ENCODE results near the gene ARHGDIB. TPM values are rescaled to one million over a fixed set of nuclear protein-coding genes. Genes with fewer than 3 reads are reported as not detected.

ARHGDIB gene
- total and polyA plus RNA-seq, 2 of the 4 experiments (the other 2 are of a cell fraction), result 24.9 to 30.7 TPM

DNA sequence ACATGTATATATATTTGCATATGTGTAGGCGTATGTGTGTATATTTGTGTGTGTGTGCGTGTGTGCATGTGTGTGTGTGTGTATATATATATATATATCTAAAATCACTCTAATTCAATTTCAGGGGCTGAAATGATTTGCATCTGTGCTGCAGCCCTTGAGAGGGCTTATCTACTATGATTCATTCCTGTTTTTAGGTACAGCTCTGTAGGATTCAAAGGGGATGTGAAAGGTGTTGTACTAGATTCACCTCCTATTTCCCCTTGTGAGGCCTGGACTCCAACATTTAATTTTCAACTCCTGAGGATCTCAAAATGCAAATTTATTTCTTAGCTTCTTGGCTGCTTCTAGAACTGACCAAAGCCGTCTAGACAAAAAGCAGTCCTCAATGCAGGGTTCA is 34.1 kb downstream of the ARHGDIB start:
- H4K91ac ChIP-seq (ENCODE audit: insufficient read depth, low read depth, low read length), result no peak overlapping the region
- no peak for DNase-seq
- no peak overlapping the region for H3K18ac ChIP-seq (ENCODE audit: low read depth, low read length)
- no peak overlapping the region for H2BK20ac ChIP-seq (ENCODE audit: low read depth, low read length)
- H2BK120ac ChIP-seq (ENCODE audit: low read depth, low read length), result no peak overlapping the region
- no peak for ATAC-seq (ENCODE audit: low read depth)
- H3K4me1 ChIP-seq (ENCODE audit: control insufficient read depth, insufficient read depth, low read length), result peaks cover 4% of the 10 kb centered on the region
- H3K23ac ChIP-seq (ENCODE audit: low read depth, low read length), result no peak overlapping the region
- TF ChIP-seq POLR2A (IDR thresholded peaks at IDR 0.05; ENCODE audit: low read depth, low read length), result no peak
- no peak for TF ChIP-seq CHD1 (IDR thresholded peaks at IDR 0.05; ENCODE audit: low read depth, low read length)
- TF ChIP-seq CEBPB (IDR thresholded peaks at IDR 0.05; ENCODE audit: low read depth, low read length), result no peak
- no peak for TF ChIP-seq NFE2L2 (IDR thresholded peaks at IDR 0.05; ENCODE audit: low read depth, low read length)
- TF ChIP-seq RFX5 (IDR thresholded peaks at IDR 0.05; ENCODE audit: low read depth, low read length), result no peak
- TF ChIP-seq, protein P1, sequence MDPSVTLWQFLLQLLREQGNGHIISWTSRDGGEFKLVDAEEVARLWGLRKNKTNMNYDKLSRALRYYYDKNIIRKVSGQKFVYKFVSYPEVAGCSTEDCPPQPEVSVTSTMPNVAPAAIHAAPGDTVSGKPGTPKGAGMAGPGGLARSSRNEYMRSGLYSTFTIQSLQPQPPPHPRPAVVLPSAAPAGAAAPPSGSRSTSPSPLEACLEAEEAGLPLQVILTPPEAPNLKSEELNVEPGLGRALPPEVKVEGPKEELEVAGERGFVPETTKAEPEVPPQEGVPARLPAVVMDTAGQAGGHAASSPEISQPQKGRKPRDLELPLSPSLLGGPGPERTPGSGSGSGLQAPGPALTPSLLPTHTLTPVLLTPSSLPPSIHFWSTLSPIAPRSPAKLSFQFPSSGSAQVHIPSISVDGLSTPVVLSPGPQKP (IDR thresholded peaks at IDR 0.05; ENCODE audit: borderline replicate concordance, low read depth, low read length), result no peak
- TF ChIP-seq BHLHE40 (IDR thresholded peaks at IDR 0.05; ENCODE audit: low read depth, low read length), result no peak
- TF ChIP-seq, protein P2, sequence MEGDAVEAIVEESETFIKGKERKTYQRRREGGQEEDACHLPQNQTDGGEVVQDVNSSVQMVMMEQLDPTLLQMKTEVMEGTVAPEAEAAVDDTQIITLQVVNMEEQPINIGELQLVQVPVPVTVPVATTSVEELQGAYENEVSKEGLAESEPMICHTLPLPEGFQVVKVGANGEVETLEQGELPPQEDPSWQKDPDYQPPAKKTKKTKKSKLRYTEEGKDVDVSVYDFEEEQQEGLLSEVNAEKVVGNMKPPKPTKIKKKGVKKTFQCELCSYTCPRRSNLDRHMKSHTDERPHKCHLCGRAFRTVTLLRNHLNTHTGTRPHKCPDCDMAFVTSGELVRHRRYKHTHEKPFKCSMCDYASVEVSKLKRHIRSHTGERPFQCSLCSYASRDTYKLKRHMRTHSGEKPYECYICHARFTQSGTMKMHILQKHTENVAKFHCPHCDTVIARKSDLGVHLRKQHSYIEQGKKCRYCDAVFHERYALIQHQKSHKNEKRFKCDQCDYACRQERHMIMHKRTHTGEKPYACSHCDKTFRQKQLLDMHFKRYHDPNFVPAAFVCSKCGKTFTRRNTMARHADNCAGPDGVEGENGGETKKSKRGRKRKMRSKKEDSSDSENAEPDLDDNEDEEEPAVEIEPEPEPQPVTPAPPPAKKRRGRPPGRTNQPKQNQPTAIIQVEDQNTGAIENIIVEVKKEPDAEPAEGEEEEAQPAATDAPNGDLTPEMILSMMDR (conservative IDR thresholded peaks at IDR 0.05; ENCODE audit: low read depth, low read length), result no peak
- TF ChIP-seq, protein P3, sequence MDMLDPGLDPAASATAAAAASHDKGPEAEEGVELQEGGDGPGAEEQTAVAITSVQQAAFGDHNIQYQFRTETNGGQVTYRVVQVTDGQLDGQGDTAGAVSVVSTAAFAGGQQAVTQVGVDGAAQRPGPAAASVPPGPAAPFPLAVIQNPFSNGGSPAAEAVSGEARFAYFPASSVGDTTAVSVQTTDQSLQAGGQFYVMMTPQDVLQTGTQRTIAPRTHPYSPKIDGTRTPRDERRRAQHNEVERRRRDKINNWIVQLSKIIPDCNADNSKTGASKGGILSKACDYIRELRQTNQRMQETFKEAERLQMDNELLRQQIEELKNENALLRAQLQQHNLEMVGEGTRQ (IDR thresholded peaks at IDR 0.05; ENCODE audit: low read depth, low read length), result no peak
- TF ChIP-seq MXI1 (IDR thresholded peaks at IDR 0.05; ENCODE audit: borderline replicate concordance, low read depth, low read length), result no peak
- H4K8ac ChIP-seq (ENCODE audit: low read depth in 2 of 2, low read length in 2 of 2), result no peak overlapping the region
- H2BK15ac ChIP-seq (ENCODE audit: low read depth, low read length), result no peak overlapping the region
- no peak overlapping the region for H3K56ac ChIP-seq (ENCODE audit: extremely low read depth, insufficient read depth, low read length)
- no peak overlapping the region for H3K27ac ChIP-seq (ENCODE audit: insufficient read depth, low read length)
- in situ Hi-C loops (cut with MboI; ENCODE audit: low sequenced_read_pairs) (no loop called here), dilution Hi-C loops (cut with HindIII; ENCODE audit: low sequenced_read_pairs, unreplicated experiment) (no loop called here), intact Hi-C loops (cut with micrococcal nuclease) (no loop called here)
- ChIA-PET POLR2A (ENCODE audit: unreplicated experiment) (no interaction called here), CTCF (no interaction called here)
- no peak overlapping the region for H3K4ac ChIP-seq (ENCODE audit: low read depth, low read length)
- no peaks in the 10 kb centered on the region for H3K27me3 ChIP-seq (ENCODE audit: control insufficient read depth, insufficient read depth, low read length)
- H3K9me3 ChIP-seq (ENCODE audit: control insufficient read depth, insufficient read depth, low read length), result no peaks in the 10 kb centered on the region
- no peaks in the 10 kb centered on the region for H3K79me1 ChIP-seq (ENCODE audit: low read depth in 1 of 2, low read length in 2 of 2)
- 100% methylated on average over 1 of the region's 3 CpGs; no CpG with 5 or more reads in 1 of the 2 experiments for WGBS, 2 experiments (ENCODE audit: extremely low coverage in 2 of 2, insufficient read length in 1 of 2)
- H3K9ac ChIP-seq (ENCODE audit: low read depth, low read length), result no peak overlapping the region
- H2AFZ ChIP-seq (replicated peaks; ENCODE audit: low read length, poor library complexity), result no peak overlapping the region
- H2AK9ac ChIP-seq (replicated peaks; ENCODE audit: low read depth, low read length, poor library complexity), result no peak overlapping the region
- no peaks in the 10 kb centered on the region for H3K36me3 ChIP-seq (ENCODE audit: control insufficient read depth, insufficient read depth, low read length)
- H3K4me2 ChIP-seq (ENCODE audit: low read depth, low read length), result no peak overlapping the region
- H4K20me1 ChIP-seq (ENCODE audit: insufficient read depth, low read length), result no peaks in the 10 kb centered on the region
- H3K4me3 ChIP-seq (ENCODE audit: insufficient read depth, low read depth, low read length), result no peak overlapping the region
- H4K5ac ChIP-seq (ENCODE audit: low read depth, low read length), result no peak overlapping the region
- H2AK5ac ChIP-seq (ENCODE audit: low read depth, low read length), result no peak overlapping the region
- no peak overlapping the region for H2BK5ac ChIP-seq (ENCODE audit: low read depth, low read length, poor library complexity, severe bottlenecking)
- no peak overlapping the region for H3K14ac ChIP-seq (replicated peaks; ENCODE audit: low read depth, low read length)
- H3K9me1 ChIP-seq (ENCODE audit: insufficient read depth, low read length), result no peaks in the 10 kb centered on the region; the same call in 1 of the 2 replicates
- BruUV-seq (replicated peaks), result no TSS peak
